NCI-H1105 (cell line): ENCODE results near the gene WNT1.
A peak's percentile ranks its signal among the peaks of the same experiment; 100 is the strongest.

Experiments
- DNase-seq: peaks from one replicate; lab custom pipeline; 2025; lab: John Stamatoyannopoulos, UW

WNT1 gene

DNA sequence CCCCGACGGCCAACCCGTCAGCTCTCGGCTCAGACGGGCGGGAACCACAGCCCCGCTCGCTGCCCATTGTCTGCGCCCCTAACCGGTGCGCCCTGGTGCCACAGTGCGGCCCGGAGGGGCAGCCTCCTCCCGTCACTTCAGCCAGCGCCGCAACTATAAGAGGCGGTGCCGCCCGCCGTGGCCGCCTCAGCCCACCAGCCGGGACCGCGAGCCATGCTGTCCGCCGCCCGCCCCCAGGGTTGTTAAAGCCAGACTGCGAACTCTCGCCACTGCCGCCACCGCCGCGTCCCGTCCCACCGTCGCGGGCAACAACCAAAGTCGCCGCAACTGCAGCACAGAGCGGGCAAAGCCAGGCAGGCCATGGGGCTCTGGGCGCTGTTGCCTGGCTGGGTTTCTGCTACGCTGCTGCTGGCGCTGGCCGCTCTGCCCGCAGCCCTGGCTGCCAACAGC, at the start of gene WNT1:
Gene WNT1 (plus strand): TSS at position 32 of the 450 bp plus-strand sequence. CDS start 329 bp downstream, at position 361.
- no peak for DNase-seq

- no peak for DNase-seq
These were observed 48.6 kb upstream of the WNT1 start for GRCh38 chr12:48929551-48929950.

DNA sequence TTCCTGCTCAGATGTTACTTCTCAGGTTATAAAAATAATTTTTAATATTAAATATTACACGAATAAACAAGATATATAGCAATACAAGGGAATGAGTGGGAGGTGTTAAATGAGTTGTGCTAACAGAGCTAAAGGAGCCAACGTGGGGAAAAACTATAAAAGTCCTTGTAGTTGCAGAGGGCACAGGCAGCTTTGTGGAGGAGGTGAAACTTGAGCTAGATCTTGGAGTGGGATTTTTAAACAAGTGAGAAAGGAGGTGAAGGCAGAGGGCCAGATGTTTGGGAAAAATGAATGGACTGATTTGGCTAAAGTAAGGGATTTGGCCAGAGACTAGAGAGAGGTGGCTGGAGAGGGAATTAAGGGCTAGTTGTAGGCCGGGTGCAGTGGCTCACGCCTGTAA, 47.6 kb upstream of the WNT1 start:
- no peak for DNase-seq

DNA sequence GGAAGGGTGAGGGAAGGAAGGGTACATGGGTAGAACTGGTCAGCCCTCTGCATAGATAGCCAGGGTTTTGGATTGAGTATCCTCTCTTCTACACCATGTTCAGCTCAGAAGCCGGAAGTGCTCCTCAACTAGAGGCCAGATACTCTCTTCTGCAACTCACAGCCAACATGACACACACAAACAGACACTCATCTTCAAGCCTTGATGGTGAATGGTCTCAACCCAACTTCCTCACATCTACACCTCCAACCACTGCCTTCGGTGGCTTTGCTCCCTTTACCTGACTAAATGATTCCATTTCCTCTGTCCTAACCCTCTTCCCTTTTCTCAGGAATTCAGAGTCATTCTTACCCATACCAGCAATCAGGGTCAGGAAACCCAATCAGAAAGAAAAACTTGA, 45.2 kb upstream of the WNT1 start:
- DNase-seq = no peak

DNA sequence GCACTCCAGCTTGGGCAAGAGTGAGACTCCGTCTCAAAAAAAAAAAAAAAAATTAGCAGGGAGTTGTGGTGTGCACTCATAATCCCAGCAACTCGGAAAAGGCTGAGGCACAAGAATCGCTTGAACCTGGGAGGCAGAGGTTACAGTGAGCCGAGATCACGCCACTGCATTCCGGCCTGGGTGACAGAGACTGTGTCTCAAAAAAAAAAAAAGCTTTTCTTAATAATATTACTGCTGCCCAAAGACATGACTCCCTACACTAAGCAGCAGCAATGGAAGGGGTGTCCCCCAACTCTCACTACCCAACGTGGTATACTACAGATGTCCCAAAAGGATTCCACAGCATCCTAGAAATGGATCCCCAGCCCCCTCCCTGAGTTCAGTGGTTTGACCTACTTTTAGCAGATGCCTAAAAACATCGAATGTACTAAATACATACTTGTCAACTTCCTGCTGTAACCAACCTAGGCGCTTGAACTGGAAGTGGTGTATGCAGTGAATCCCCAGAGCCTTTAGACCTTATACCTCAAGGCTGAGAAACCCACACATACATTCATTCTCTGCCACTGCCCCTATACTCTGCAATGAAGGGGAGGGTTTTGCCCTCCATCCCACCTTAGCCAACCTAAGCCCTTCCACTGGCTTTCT, 44.3 kb upstream of the WNT1 start:
- no peak for DNase-seq

GRCh38 chr12:48934312-48934706, 43.8 kb upstream of the WNT1 start:
- DNase-seq = no peak

GRCh38 chr12:48936379-48936979, 41.6 kb upstream of the WNT1 start:
- peak; percentile 19 for DNase-seq

DNA sequence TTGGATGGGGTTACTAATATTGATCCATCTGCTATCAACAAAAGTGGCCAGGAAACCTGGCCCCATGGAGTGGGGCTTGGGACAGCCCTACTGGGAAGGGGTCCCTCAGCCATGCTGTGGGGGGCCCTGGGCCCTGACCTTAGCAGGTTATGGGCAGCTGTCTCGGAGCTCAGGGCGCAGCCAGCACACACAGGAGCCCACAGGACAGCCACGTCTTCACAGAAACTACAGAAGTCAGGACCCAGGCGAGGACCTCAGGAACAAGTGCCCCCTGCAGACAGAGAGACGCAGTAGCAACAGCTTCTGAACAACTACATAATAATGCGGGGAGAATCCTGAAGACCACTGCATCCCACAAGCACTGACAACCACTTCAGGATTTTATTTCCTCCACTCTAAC, 41.0 kb upstream of the WNT1 start:
- no peak for DNase-seq

GRCh38 chr12:48938805-48939204, 39.3 kb upstream of the WNT1 start:
- DNase-seq = no peak

- DNase-seq = no peak
These were observed 37.9 kb upstream of the WNT1 start for GRCh38 chr12:48940181-48940580.

- no peak for DNase-seq
These were observed 34.9 kb upstream of the WNT1 start for GRCh38 chr12:48943221-48943620.

GRCh38 chr12:48946205-48946604, 31.9 kb upstream of the WNT1 start:
- DNase-seq = no peak

DNA sequence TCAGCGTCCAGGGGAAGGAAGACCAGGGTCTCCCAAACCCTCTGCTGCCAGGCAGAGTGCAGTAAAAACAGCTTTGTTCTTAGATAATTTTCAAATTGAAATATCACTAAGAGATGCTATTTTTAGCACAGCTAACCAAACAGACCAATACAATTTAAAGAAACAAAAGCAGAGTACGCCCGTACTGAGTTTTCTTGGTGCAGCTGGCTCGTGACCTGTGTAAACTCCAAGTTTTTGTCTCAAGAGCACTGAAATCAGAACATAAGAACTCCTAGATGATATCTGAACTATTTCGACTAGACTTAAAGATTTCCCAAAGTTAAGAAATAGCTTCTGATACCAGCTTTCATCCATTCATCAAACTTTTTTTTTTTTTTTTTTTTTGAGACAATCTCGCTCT, 31.2 kb upstream of the WNT1 start:
- DNase-seq = no peak

- no peak for DNase-seq
These were observed 30.4 kb upstream of the WNT1 start for GRCh38 chr12:48947727-48948126.

DNA sequence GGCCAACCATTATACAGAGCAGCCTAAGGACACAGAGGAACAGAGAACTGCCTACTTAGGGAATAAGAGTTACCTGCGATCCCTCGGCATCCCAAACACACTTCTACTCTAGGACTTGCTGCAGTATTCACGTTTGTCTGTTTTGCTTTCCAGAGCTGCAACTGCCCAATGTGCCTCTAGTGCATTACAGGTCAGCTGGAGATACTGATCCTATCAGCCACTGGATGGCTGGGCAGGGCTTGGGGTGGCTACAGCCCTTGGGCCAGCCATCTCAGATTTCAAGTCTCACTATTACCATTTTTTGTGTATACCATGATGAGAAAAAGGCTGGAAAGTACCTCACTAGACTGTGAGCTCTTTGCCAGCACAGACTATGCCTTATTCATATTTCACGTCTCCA, 25.4 kb upstream of the WNT1 start:
- no peak for DNase-seq

GRCh38 chr12:48954061-48954460, 24.1 kb upstream of the WNT1 start:
- no peak for DNase-seq

DNA sequence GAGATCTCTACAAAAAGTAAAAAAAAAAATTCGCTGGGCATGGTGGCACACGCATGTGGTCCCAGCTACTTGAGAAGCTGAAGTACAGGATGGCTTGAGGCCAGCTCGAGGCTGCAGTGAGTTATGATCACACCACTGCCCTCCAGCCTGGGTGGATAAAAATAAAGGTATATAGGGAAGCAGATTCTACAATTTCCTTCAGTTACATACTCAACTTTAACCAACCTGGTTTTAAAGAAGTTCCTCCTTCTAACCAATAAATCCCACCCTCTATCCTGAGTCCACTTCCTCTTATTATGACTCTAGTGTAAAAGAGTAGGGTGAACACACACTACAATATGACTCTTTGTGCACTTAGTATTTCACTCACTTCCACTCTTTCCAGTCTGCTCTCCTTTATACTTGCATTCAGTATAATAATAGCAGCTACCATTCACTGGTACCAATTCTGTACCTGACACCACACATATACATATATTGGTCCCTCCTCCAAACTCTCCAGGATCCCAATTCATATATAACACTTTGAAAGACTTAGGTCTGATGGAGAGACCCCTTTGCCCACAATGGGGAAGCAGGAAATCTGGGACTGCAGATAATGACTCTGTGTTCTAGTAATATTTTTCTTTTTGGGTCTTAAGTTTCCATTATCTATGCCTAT, 23.2 kb upstream of the WNT1 start:
- DNase-seq = no peak

GRCh38 chr12:48956279-48957140, 21.6 kb upstream of the WNT1 start:
- DNase-seq = peak; percentile 68

- peak; percentile 84 for DNase-seq
These were observed 20.7 kb upstream of the WNT1 start, which contains the start of gene ARF3 for GRCh38 chr12:48957141-48958048. Gene ARF3 (minus strand): TSS chr12:48957487. CDS start chr12:48941095, 16,392 bp downstream.

DNA sequence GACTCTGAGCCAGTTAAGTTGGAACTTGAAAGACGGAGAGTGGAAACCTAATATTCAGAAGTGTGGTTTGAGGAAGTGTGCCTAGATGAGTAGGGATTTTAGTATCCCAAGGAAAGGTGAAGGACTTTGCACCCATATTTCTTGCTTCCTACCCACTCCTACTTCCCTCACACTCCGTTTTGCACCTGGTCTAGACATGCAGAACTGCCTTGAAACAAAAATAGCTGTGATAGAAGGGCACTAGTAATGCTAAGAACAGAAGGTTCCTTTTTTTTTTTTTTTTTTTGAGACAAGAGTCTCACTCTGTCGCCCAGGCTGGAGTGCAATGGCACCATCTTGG, 20.1 kb upstream of the WNT1 start:
- DNase-seq = no peak

DNA sequence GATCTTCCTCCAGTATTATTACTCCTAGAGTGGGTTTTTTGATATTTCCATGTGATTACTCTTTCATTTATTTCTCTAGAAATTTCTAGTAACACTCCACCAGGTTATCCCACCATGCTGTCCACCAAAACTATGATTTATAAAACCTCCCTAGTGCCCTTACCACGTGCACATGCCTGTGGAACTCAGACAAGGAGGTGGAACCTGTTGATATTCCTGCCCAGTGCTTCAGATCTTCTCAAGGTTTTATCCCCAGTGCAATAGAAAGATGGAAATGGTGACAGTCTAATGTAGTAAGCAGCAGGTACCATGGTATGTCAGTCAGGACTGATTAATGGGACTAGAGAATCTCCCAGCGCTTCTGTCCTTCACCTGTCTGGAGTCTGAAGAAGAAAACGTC, 17.3 kb upstream of the WNT1 start:
- no peak for DNase-seq
